ENCODE data around the gene NELFCD.
A peak's percentile ranks its signal among the peaks of the same experiment; 100 is the strongest.
"Not testable (repeated sequence)": the region's sequence is repeated elsewhere in the genome, so short reads cannot be mapped to it uniquely, and the experiment has no call there.

Gene NELFCD

GRCh38 chr20:59007665-59008511 lies 26.8 kb downstream of the NELFCD start:
- peak; percentile 93 for DNase-seq (ENCODE audit: low spot score)
- TF ChIP-seq, protein P1, sequence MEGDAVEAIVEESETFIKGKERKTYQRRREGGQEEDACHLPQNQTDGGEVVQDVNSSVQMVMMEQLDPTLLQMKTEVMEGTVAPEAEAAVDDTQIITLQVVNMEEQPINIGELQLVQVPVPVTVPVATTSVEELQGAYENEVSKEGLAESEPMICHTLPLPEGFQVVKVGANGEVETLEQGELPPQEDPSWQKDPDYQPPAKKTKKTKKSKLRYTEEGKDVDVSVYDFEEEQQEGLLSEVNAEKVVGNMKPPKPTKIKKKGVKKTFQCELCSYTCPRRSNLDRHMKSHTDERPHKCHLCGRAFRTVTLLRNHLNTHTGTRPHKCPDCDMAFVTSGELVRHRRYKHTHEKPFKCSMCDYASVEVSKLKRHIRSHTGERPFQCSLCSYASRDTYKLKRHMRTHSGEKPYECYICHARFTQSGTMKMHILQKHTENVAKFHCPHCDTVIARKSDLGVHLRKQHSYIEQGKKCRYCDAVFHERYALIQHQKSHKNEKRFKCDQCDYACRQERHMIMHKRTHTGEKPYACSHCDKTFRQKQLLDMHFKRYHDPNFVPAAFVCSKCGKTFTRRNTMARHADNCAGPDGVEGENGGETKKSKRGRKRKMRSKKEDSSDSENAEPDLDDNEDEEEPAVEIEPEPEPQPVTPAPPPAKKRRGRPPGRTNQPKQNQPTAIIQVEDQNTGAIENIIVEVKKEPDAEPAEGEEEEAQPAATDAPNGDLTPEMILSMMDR (IDR thresholded peaks at IDR 0.05; ENCODE audit: borderline replicate concordance, control extremely low read depth, extremely low read depth, insufficient read depth, missing control alignments), result no peak
- in situ Hi-C loops (cut with MboI; ENCODE audit: low sequenced_read_pairs, unreplicated experiment), result no loop called here

GRCh38 chr20:59008715-59009336 lies 27.8 kb downstream of the NELFCD start:
- no peak for DNase-seq (ENCODE audit: low spot score)
- in situ Hi-C loops (cut with MboI; ENCODE audit: low sequenced_read_pairs, unreplicated experiment), result no loop called here
- TF ChIP-seq, protein P1 (IDR thresholded peaks at IDR 0.05; ENCODE audit: borderline replicate concordance, control extremely low read depth, extremely low read depth, insufficient read depth, missing control alignments), result no peak

DNA sequence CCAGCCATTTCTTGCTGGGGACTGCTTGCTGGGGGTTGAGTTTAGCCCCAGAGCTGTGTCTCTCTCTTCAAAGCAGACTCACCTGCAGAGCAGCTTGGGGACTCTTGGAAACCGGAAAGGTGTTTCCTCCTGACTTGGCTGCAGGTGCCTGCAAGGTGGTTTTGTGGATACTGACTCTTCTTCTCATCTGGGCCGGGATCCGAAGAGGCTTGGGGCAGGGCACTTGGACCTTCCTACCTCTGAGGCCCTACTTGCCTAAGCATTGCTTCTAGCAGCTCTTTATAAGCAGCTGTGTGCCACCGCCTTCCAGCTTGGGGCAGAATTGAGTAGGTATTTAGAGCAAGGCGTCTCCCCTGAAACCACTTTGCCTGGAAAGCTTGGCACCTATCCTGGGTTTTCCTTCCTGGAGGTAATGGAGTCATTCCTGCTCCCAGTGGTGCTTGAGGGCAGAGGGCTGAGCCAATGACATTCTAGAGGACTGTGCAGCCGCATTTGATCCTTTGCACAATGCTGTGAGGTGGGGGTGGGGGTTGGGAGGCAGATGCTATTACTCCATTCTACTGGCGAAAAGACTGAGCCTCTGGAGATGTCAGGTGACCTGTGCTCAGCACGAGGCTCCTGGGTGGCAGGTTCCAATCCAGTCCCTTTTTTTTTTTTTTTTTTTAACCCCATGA lies 29.4 kb downstream of the NELFCD start:
- TF ChIP-seq, protein P1 (IDR thresholded peaks at IDR 0.05; ENCODE audit: borderline replicate concordance, control extremely low read depth, extremely low read depth, insufficient read depth, missing control alignments), result no peak
- DNase-seq (ENCODE audit: low spot score), result no peak
- in situ Hi-C loops (cut with MboI; ENCODE audit: low sequenced_read_pairs, unreplicated experiment), result no loop called here

GRCh38 chr20:59010995-59011873 lies 30.2 kb downstream of the NELFCD start:
- in situ Hi-C loops (cut with MboI; ENCODE audit: low sequenced_read_pairs, unreplicated experiment), result no loop called here
- DNase-seq (ENCODE audit: low spot score), result no peak
- TF ChIP-seq, protein P1 (IDR thresholded peaks at IDR 0.05; ENCODE audit: borderline replicate concordance, control extremely low read depth, extremely low read depth, insufficient read depth, missing control alignments), result no peak

DNA sequence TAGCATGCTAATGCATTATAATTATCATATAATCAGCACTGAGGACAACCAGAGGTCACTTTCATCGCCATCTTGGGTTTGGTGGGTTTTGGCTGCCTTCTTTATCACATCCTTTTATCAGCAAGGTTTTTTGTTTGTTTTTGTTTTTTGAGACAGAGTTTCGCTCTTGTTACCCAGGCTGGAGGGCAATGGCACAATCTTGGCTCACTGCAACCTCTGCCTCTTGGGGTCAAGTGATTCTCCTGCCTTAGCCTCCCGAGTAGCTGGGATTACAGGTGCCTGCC lies 30.8 kb downstream of the NELFCD start:
- in situ Hi-C loops (cut with MboI; ENCODE audit: low sequenced_read_pairs, unreplicated experiment); DNase-seq (ENCODE audit: low spot score): not testable (repeated sequence)

DNA sequence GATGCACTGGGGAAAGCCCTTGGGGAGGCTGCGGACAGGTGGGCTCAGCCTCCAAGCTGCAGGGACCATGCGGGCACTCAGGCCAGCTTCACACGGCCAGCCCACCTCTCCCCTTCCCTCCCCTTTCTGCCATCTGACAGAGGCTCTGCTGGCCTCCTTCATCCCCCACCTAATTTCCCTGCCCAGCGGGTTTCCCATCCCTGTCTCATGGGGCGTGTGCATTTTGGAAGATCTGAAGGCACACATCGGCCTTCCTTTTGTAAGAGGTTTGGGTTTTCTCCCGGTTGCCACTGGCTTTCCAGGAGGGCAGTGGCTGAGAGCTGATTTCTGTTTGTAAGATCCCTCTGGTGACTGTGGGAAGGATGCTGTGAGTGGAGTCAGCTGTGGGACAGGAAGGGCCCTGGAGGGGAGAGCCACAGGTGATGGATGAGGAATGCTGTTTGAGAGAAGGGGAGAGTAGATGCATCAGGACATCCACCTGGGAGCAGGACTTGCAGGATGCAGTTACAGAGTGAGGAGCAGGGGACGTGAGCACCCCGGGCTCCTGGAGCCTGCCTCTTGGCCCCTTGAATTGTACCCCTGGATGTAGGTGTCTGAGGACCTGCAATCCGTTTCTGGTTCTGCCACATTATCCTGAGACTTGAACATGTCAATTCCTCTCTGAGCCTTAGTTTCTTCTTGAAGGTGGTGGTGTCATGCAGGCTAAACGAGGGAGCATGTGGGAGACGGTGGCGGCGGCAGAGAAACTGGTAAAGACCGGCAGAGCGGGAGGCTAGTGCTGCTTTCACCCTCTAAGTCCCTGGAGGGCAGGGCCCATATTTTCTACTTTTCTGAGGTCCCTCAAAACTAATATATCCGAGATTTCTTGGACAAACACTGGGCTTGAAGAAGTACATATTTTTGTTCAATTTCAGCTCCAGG lies 32.2 kb downstream of the NELFCD start:
- no peak for DNase-seq (ENCODE audit: low spot score)
- TF ChIP-seq, protein P1 (IDR thresholded peaks at IDR 0.05; ENCODE audit: borderline replicate concordance, control extremely low read depth, extremely low read depth, insufficient read depth, missing control alignments), result no peak
- in situ Hi-C loops (cut with MboI; ENCODE audit: low sequenced_read_pairs, unreplicated experiment), result no loop called here

Data from GM13976 (cell line).